ENCODE measurements around the gene GAL3ST2.
"Not testable (repeated sequence)": the region's sequence is repeated elsewhere in the genome, so short reads cannot be mapped to it uniquely, and the experiment has no call there.

The GAL3ST2 gene

GRCh38 chr2:241769819-241770184, 6.8 kb upstream of the GAL3ST2 start:
- DNase-seq, result no peak

- no peak for DNase-seq
Measured at GRCh38 chr2:241770185-241770935, 6.3 kb upstream of the GAL3ST2 start.

- no peak for DNase-seq
Measured at GRCh38 chr2:241770936-241771285, 5.7 kb upstream of the GAL3ST2 start.

GRCh38 chr2:241771286-241772062, 5.1 kb upstream of the GAL3ST2 start:
- DNase-seq, result no peak

- DNase-seq, result no peak
Measured at GRCh38 chr2:241772063-241772499, 4.5 kb upstream of the GAL3ST2 start.

- DNase-seq, result peak; percentile 76
Measured at GRCh38 chr2:241773511-241774418, 2.9 kb upstream of the GAL3ST2 start.

GRCh38 chr2:241774419-241775222, 2.0 kb upstream of the GAL3ST2 start:
- no peak for DNase-seq

GRCh38 chr2:241775223-241776177, 1.1 kb upstream of the GAL3ST2 start:
- no peak for DNase-seq

- no peak for DNase-seq
Measured at GRCh38 chr2:241777170-241777685, 606 bp downstream of the GAL3ST2 start.

GRCh38 chr2:241777686-241778627, 1.3 kb downstream of the GAL3ST2 start:
- DNase-seq, result no peak

- DNase-seq, result no peak
Measured at GRCh38 chr2:241780939-241781569, 4.4 kb downstream of the GAL3ST2 start.

GRCh38 chr2:241782053-241782452, 5.4 kb downstream of the GAL3ST2 start:
- not testable (repeated sequence) for DNase-seq

- no peak for DNase-seq
Measured at GRCh38 chr2:241788135-241788534, 11.5 kb downstream of the GAL3ST2 start.

GRCh38 chr2:241788572-241788971, 11.9 kb downstream of the GAL3ST2 start:
- no peak for DNase-seq

- not testable (repeated sequence) for DNase-seq
Measured at GRCh38 chr2:241791385-241791784, 14.8 kb downstream of the GAL3ST2 start.

GRCh38 chr2:241793385-241793784, 16.8 kb downstream of the GAL3ST2 start:
- DNase-seq, result no peak

GRCh38 chr2:241794250-241794823, 17.7 kb downstream of the GAL3ST2 start:
- no peak for DNase-seq

- no peak for DNase-seq
Measured at GRCh38 chr2:241795021-241795999, 18.7 kb downstream of the GAL3ST2 start.

All from NCI-H2029 (cell line).